BE2C (cell line): Measurements from ENCODE around the gene ALK.

Source experiments
- DNase-seq: peaks from one replicate; pipeline ENCODE4 v3.0.0-alpha.2; 2020
- H3K27me3 ChIP-seq: fragments of 250-450 bp; sonication (Bioruptor Pico); 2 replicates; pipeline ENCODE4 v1.5.1; 2020; ENCODE audit warnings: mild to moderate bottlenecking
- H3K36me3 ChIP-seq: fragments of 250-450 bp; sonication (Bioruptor Pico); 2 replicates; pipeline ENCODE4 v1.5.1; 2020; ENCODE audit warnings: mild to moderate bottlenecking
- H3K4me1 ChIP-seq: fragments of 250-450 bp; sonication (Bioruptor Pico); 2 replicates; pipeline ENCODE4 v1.5.1; 2020
- H3K4me3 ChIP-seq: 2 replicates; pipeline ENCODE4 v1.5.1; 2011; ENCODE audit warnings: low read depth, low read length
- H3K9me3 ChIP-seq: fragments of 250-450 bp; sonication (Bioruptor Pico); 2 replicates; pipeline ENCODE4 v1.5.1; 2020
- TF ChIP-seq, protein P1 (sequence below): IDR thresholded peaks from 2 replicates; pipeline ENCODE4 v1.5.1; 2012; ENCODE audit warnings: mild to moderate bottlenecking, low read depth, low read length

Gene ALK

DNA sequence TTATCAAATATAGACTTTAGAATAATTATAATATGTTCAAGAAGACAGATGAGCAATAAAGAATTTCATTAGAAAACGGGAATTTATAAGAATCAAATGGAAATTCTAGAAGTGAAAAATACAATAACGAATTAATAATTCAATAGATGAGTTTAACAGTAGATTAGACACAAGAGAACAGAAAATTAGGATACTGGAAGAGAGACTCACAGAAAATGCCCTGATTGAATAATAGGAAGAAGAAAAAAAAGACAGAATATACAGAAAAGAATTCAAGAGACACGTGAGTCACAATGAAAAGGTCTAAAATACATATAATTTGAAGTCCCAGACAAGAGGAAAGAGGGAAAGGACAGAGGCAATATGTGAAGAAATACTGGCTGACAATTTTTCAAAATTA, 451.4 kb downstream of the ALK start:
- DNase-seq: no peak
- Histone ChIP-seq H3K4me3 (no peak overlapping the region), H3K27me3 (no peaks in the 10 kb centered on the region), H3K9me3 (no peaks in the 10 kb centered on the region), H3K4me1 (no peaks in the 10 kb centered on the region), H3K36me3 (no peaks in the 10 kb centered on the region)
- TF ChIP-seq, protein P1, sequence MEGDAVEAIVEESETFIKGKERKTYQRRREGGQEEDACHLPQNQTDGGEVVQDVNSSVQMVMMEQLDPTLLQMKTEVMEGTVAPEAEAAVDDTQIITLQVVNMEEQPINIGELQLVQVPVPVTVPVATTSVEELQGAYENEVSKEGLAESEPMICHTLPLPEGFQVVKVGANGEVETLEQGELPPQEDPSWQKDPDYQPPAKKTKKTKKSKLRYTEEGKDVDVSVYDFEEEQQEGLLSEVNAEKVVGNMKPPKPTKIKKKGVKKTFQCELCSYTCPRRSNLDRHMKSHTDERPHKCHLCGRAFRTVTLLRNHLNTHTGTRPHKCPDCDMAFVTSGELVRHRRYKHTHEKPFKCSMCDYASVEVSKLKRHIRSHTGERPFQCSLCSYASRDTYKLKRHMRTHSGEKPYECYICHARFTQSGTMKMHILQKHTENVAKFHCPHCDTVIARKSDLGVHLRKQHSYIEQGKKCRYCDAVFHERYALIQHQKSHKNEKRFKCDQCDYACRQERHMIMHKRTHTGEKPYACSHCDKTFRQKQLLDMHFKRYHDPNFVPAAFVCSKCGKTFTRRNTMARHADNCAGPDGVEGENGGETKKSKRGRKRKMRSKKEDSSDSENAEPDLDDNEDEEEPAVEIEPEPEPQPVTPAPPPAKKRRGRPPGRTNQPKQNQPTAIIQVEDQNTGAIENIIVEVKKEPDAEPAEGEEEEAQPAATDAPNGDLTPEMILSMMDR: no peak

DNA sequence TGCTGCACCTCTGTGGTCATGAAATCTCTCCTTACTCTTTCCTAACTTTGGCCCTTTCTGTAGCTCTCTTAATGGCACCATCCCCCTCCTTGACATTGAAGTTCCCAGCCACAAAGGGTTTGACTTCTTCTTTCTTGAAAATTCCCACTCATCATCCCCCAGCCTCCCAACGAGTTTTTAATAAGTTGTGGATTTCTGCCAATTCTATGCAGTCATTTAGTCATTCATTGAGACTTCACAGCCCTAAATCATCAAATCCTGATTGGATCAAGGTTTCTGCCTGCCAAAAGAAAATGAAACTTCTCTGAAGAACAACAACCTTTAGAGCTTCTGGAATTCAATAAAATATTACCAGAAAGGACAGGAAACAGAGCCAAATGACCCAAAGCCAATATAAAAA, 451.9 kb downstream of the ALK start:
- no peak for DNase-seq
- no peaks in the 10 kb centered on the region for H3K4me1 ChIP-seq
- no peaks in the 10 kb centered on the region for H3K9me3 ChIP-seq
- H3K36me3 ChIP-seq: no peaks in the 10 kb centered on the region
- TF ChIP-seq, protein P1: no peak
- no peak overlapping the region for H3K4me3 ChIP-seq
- no peaks in the 10 kb centered on the region for H3K27me3 ChIP-seq

DNA sequence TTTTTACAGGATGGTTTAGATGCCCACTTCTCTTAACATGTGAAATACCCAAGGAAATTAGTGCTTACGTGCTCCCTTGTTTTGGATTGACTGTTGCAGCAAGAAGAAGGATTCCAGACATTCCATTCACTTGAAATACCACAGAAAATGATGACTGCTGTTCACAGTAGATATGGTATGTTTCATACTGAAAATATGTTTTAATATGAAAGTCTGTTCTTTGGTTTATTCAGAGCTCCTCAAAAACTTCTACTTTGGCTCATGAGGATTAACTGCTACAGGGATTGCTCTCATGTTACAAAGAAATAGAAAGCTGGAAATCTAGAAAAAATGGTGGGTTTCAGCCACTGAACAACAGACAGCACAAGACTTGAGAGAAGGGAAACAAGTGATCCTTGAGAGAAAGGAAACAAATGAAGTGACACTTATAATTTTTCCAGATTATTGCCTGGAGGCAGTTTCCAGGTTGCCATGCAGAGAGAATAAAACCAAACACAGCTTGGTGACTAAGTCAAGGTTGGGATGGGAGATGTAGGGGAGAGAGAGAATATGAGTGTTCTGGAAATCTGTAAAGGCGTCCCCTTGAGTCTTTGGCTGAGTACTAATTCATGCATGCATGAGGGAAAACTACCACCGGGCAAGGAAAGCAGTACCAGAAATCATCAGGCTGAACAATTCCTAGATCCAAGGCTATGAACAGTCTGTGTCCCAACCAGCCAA, 458.0 kb downstream of the ALK start:
- no peaks in the 10 kb centered on the region for H3K4me1 ChIP-seq
- TF ChIP-seq, protein P1: no peak
- no peaks in the 10 kb centered on the region for H3K9me3 ChIP-seq
- DNase-seq: no peak
- H3K36me3 ChIP-seq: no peaks in the 10 kb centered on the region
- H3K4me3 ChIP-seq: no peak overlapping the region
- H3K27me3 ChIP-seq: no peaks in the 10 kb centered on the region

DNA sequence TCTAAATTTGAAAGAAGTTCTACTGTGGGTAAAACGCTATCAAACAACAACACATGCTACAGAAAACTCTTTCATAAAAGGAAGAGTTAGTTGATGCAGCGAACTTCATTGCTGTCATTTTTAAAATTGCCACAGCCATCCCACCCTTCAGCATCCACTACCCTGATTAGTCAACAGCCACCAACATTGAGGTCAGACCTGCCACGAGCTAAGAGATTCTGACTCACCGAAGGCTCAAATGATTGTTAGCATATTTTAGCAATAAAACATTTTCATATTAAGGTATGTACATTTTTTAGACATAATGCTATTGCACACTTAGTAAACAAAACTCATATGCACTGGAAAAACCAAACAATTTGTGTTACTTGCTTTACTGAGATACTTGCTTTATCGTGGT, 459.1 kb downstream of the ALK start:
- no peaks in the 10 kb centered on the region for H3K4me1 ChIP-seq
- H3K9me3 ChIP-seq: no peaks in the 10 kb centered on the region
- H3K36me3 ChIP-seq: no peaks in the 10 kb centered on the region
- no peak for DNase-seq
- H3K27me3 ChIP-seq: no peaks in the 10 kb centered on the region
- TF ChIP-seq, protein P1: no peak
- no peak overlapping the region for H3K4me3 ChIP-seq

DNA sequence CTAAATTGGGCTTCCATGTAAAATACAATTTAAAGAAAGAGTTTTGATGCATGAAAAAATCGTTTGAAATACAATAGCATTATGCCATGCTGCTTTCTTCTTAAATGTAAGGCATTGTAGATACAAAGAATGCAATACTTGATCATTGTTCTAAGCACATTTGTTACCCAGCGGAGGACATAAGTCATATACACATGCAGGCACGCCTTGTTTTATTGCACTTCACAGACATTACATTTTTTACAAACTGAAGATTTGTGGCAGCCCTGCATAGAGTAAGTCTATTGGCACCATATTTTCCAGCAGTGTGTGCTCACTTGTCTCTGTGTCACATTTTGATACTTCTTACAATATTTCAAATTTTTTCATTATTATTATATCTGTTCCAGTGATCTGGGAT, 461.2 kb downstream of the ALK start:
- TF ChIP-seq, protein P1: no peak
- no peak for DNase-seq
- Histone ChIP-seq H3K4me3 (no peak overlapping the region), H3K9me3 (no peaks in the 10 kb centered on the region), H3K4me1 (peaks cover 5% of the 10 kb centered on the region), H3K36me3 (no peaks in the 10 kb centered on the region), H3K27me3 (no peaks in the 10 kb centered on the region)

DNA sequence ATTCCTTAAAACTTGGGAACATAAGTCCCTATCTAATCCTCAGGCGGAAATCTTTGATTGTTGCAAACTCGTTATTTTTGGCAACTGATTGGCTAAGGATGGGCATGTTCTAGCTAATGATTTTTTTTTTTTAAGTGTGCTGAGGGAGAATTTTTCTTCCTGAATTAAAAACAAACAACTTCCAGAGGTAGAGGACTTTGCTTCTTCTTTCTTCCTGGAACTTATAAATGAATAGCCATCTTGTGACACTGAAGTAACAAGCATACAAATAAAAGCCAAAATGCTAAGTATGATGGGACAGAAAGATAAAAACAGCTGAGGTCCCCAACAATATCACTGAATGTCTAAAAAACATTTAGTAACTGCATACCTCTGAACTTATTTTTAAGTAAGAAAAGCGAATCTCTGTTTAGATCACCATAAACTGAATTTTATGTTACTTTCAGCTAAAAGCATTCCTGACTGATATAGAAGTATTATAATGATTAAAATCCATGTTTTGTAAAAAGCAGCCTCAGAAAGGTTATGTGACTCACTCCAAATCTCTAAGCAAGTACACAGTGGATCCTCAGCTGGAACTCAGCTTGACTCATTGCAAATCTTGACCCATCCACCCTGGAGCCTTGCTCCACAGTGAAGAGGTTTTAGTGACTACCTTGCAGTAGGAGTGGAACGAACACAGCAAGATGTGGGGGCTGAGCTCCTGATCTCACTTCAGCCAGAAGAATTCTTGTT, 461.8 kb downstream of the ALK start:
- TF ChIP-seq, protein P1: no peak

More for the DNA sequence above, 461.8 kb downstream of the ALK start:
- Histone ChIP-seq H3K27me3 (no peaks in the 10 kb centered on the region), H3K36me3 (no peaks in the 10 kb centered on the region), H3K4me3 (no peak overlapping the region), H3K4me1 (peaks cover 8% of the 10 kb centered on the region), H3K9me3 (no peaks in the 10 kb centered on the region)
- DNase-seq: no peak
